ENCODE measurements around the gene ATXN7L3. TPM values are rescaled to one million over a fixed set of nuclear protein-coding genes. Genes with fewer than 3 reads are reported as not detected.

ATXN7L3 gene
- total and polyA plus RNA-seq, 9 of the 15 experiments (the other 6 are each of a cell fraction or from before 2014, with no cell fraction given), result 0.62 to 66.1 (median 33.2) TPM

DNA sequence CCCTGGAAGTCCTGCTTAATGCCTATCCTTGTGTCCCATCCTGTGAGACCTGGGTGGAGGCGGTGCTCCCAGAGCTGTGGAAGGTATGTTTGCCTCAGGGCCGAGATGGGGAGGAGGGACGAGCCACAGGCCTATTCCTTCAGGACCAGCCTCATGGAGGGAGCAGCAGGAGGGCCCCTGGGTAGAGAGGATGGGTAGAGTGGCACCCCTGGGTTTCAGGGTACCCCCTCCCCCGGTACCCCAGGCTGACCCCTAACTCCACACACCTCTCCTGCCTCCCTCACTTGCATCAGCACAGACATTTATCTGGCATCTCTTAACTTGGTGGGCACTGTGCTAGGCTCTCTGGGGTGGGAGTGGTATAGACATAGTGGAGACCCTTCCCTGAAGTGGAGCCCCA lies 22.0 kb downstream of the ATXN7L3 start:
- peak; percentile 18; the same call in 1 of the 3 replicates for ATAC-seq
- no peak for TF ChIP-seq ZNF324 (CRISPR knock-in tag; IDR thresholded peaks at IDR 0.05)
- peak; percentile 48; the same call in 1 of the 2 replicates for TF ChIP-seq ZNF263 (CRISPR knock-in tag; IDR thresholded peaks at IDR 0.05; ENCODE audit: borderline replicate concordance)
- no peak for TF ChIP-seq RBM17 (IDR thresholded peaks at IDR 0.05; ENCODE audit: borderline replicate concordance, low read depth, low read length)
- no peak for TF ChIP-seq PTBP1 (IDR thresholded peaks at IDR 0.05; ENCODE audit: low read depth, low read length)
- TF ChIP-seq TCF7L2 (IDR thresholded peaks at IDR 0.05; ENCODE audit: low read depth, low read length), result no peak
- H3K9ac ChIP-seq (ENCODE audit: insufficient read depth in 1 of 2, low read depth in 2 of 2, low read length in 2 of 2), result 0 out of 4 replicates have a peak overlapping the region, but pooled peaks of 1 of the 2 experiments have one; percentile 45
- no peak overlapping the region for H3K27ac ChIP-seq (ENCODE audit: extremely low read depth, low read depth, low read length)
- no peaks in the 10 kb centered on the region for H3K27me3 ChIP-seq (ENCODE audit: control insufficient read depth in 2 of 2, insufficient read depth in 2 of 2, low read length in 2 of 2)
- DNase-seq (ENCODE audit: extremely low read depth in 1 of 4, low spot score in 3 of 4), result no peak
- H3K9me1 ChIP-seq (ENCODE audit: control insufficient read depth, insufficient read depth, low read length), result no peaks in the 10 kb centered on the region
- no peaks in the 10 kb centered on the region for H3K9me3 ChIP-seq (replicated peaks; ENCODE audit: control insufficient read depth, insufficient read depth, low read depth, low read length)
- H3K4me1 ChIP-seq (replicated peaks in 1 of 2; ENCODE audit: control insufficient read depth in 2 of 2, insufficient read depth in 2 of 2, low read length in 2 of 2), result peaks cover 0 to 11% of the 10 kb centered on the region in 2 experiments; a peak in 1 of 5 replicates
- no peak overlapping the region for H2AFZ ChIP-seq (ENCODE audit: low read depth, low read length)
- peaks cover 41% of the 10 kb centered on the region; the same call in 2 of the 3 replicates for H3K36me3 ChIP-seq (ENCODE audit: control insufficient read depth, insufficient read depth, low read length)
- in situ Hi-C loops (cut with MboI), result no loop called here
- ChIA-PET POLR2A (interaction anchor here (1.0 to 3.2 kb wide), 3 partner anchors 8 to 10 kb away, joined by 3 to 10 read pairs (median 3); partner anchors contain the start of gene TMUB2), CTCF (ENCODE audit: low intra/inter-chr PET ratio) (no interaction called here)
- no peaks in the 10 kb centered on the region for H4K20me1 ChIP-seq (replicated peaks; ENCODE audit: control insufficient read depth, insufficient read depth, low read length)
- intact Hi-C loops (cut with micrococcal nuclease), result no loop called here
- peaks cover 9% of the 10 kb centered on the region; the same call in 1 of the 3 replicates for H3K79me2 ChIP-seq (ENCODE audit: control insufficient read depth, insufficient read depth, low read length)
- WGBS (ENCODE audit: insufficient coverage, low coverage, missing lambda C conversion rate), result 96% methylated on average over 3 of the region's 4 CpGs
- no peak for FAIRE-seq
- H3K4me2 ChIP-seq (ENCODE audit: insufficient read depth, low read length), result no peak overlapping the region
- BruUV-seq (replicated peaks), result no TSS peak
- no peak overlapping the region for H3K4me3 ChIP-seq

Data from K562 (cell line).